Mammary epithelial cell (primary cell): ENCODE data around the gene OTOF.

Experiments
- EZH2 ChIP-seq: IDR thresholded peaks from 2 replicates; pipeline ENCODE4 v1.6.1; 2012; ENCODE audit warnings: low read length, inconsistent platforms, borderline replicate concordance
- TF ChIP-seq, protein P1 (sequence below), 2 donors: IDR thresholded peaks in 1 of 2; conservative IDR thresholded peaks in 1 of 2; 2 replicates each; pipeline ENCODE4 v1.5.1; 2011 to 2012; ENCODE audit warnings: inconsistent platforms in 2 of 2, low read length in 2 of 2, mild to moderate bottlenecking in 2 of 2, control low read depth in 1 of 2, low read depth in 1 of 2; ENCODE audit not compliant: insufficient read depth in 1 of 2; ENCODE audit errors: extremely low read depth in 1 of 2

DNA sequence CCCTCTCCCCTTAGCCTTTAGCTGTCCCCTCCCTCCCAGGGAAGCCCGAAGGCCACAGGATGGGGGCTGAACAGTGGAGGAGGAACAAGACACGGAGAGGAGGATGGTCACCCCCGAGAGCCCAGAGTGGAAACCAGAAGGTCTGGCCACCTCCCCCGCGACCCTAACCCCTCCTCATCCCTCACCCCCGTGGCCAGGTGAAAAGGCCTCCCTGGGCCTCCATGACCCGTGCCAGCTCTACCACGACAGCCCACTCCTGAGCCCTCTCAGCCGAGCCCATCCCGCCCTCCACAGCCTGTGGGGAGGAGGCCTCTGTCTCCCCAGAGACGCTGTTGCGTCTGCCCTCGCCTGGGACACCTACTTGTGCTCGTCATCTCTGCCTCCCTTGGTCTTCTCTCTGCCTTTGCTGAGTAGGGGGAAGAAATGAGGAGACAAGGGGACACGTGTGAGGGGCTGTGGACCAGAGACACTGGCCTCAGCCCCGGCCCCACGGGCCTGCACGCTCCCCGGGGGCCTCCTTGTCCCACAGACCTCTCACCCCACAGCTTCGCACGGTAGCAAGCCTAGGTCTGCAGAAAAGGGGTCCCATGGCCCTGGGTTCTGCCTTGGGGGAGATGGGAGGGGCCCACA is 32.5 kb upstream of the OTOF start:
- TF ChIP-seq, protein P1, sequence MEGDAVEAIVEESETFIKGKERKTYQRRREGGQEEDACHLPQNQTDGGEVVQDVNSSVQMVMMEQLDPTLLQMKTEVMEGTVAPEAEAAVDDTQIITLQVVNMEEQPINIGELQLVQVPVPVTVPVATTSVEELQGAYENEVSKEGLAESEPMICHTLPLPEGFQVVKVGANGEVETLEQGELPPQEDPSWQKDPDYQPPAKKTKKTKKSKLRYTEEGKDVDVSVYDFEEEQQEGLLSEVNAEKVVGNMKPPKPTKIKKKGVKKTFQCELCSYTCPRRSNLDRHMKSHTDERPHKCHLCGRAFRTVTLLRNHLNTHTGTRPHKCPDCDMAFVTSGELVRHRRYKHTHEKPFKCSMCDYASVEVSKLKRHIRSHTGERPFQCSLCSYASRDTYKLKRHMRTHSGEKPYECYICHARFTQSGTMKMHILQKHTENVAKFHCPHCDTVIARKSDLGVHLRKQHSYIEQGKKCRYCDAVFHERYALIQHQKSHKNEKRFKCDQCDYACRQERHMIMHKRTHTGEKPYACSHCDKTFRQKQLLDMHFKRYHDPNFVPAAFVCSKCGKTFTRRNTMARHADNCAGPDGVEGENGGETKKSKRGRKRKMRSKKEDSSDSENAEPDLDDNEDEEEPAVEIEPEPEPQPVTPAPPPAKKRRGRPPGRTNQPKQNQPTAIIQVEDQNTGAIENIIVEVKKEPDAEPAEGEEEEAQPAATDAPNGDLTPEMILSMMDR (conservative IDR thresholded peaks at IDR 0.05 in 1 of 2, IDR thresholded peaks at IDR 0.05 in 1 of 2; ENCODE audit: extremely low read depth in 1 of 2, insufficient read depth in 1 of 2, low read depth in 1 of 2, low read length in 2 of 2): no peak
- no peak for TF ChIP-seq EZH2
